ENCODE results near the gene NBAS. TPM values are rescaled to one million over a fixed set of nuclear protein-coding genes. Genes with fewer than 3 reads are reported as not detected.

The NBAS gene
- total and polyA plus RNA-seq, 2 donors (not counting 1 experiment from before 2014, with no cell fraction given) = 27.0 to 124 TPM

DNA sequence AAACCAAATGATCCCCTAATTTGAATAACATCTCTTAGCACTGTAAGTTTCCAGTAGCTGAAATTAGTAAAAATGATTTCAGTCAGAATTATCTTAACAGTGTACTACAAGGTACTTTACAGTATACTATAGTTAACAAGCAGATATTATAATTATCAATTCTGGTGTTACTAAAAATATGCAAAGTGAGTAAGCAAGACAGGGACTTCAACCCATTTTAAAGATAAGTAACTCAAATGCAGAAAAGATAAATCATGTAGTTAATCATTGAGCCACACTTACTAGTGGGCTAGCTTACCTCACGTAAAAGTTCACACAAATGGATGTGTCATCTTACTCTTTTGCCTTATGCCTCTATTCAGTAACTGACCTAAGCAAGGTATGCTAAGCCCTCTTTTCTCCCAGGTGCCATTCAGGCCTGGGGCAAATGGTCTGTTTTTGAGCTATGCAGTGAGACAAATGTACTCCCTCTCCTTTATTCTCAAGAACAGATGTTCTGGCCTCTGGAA is 101.0 kb downstream of the NBAS start:
- TF ChIP-seq EZH2 (IDR thresholded peaks at IDR 0.05; ENCODE audit: low read length, missing control alignments) = no peak
- TF ChIP-seq, protein P1, sequence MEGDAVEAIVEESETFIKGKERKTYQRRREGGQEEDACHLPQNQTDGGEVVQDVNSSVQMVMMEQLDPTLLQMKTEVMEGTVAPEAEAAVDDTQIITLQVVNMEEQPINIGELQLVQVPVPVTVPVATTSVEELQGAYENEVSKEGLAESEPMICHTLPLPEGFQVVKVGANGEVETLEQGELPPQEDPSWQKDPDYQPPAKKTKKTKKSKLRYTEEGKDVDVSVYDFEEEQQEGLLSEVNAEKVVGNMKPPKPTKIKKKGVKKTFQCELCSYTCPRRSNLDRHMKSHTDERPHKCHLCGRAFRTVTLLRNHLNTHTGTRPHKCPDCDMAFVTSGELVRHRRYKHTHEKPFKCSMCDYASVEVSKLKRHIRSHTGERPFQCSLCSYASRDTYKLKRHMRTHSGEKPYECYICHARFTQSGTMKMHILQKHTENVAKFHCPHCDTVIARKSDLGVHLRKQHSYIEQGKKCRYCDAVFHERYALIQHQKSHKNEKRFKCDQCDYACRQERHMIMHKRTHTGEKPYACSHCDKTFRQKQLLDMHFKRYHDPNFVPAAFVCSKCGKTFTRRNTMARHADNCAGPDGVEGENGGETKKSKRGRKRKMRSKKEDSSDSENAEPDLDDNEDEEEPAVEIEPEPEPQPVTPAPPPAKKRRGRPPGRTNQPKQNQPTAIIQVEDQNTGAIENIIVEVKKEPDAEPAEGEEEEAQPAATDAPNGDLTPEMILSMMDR (conservative IDR thresholded peaks at IDR 0.05 in 1 of 2, IDR thresholded peaks at IDR 0.05 in 1 of 2; ENCODE audit: low read depth in 1 of 2, low read length in 2 of 2) = no peak
- no peak overlapping the region for H2AFZ ChIP-seq (ENCODE audit: low read length)
- no peaks in the 10 kb centered on the region for H3K27me3 ChIP-seq (ENCODE audit: control insufficient read depth, insufficient read depth, low read length)
- H3K9ac ChIP-seq (ENCODE audit: insufficient read depth, low read length) = no peak overlapping the region
- H3K79me2 ChIP-seq (ENCODE audit: control insufficient read depth, insufficient read depth, low read length) = no peaks in the 10 kb centered on the region
- DNase-seq (ENCODE audit: low read depth in 2 of 2) = no peak
- no peaks in the 10 kb centered on the region for H3K9me3 ChIP-seq (ENCODE audit: control insufficient read depth, insufficient read depth, low read depth, low read length)
- no peaks in the 10 kb centered on the region for H4K20me1 ChIP-seq (ENCODE audit: control insufficient read depth, extremely low read depth, insufficient read depth, low read length)
- no peak overlapping the region for H3K27ac ChIP-seq (ENCODE audit: insufficient read depth, low read length)
- H3K4me3 ChIP-seq (replicated peaks in 1 of 4; ENCODE audit: control extremely low read depth in 1 of 4, insufficient read depth in 1 of 4, low read depth in 3 of 4, low read length in 4 of 4) = no peak overlapping the region
- no peaks in the 10 kb centered on the region for H3K4me1 ChIP-seq (ENCODE audit: control insufficient read depth, extremely low read depth, insufficient read depth, low read length)
- H3K36me3 ChIP-seq (ENCODE audit: control insufficient read depth, insufficient read depth, low read length) = peaks cover 2% of the 10 kb centered on the region
- H3K4me2 ChIP-seq (ENCODE audit: extremely low read depth, insufficient read depth, low read length) = no peak overlapping the region

DNA sequence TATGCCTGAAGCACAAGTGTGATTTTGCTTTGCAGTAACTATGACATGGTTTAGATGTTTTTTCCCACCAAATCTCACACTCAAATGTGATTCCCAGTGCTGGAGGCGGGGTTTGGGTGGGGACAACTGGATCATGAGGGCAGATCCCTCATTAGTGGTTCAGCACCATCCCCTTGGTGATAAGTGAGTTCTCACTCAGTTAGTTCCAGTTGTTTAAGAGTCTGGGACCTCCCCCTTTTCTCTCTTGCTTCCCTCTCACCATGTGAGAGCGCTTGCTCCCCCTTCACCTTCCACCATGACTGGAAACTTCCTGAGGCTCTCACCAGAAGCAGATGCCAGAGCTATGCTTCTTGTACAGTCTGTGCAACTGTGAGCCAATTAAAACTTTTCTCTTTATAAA is 102.9 kb downstream of the NBAS start:
- H3K9me3 ChIP-seq (ENCODE audit: control insufficient read depth, insufficient read depth, low read depth, low read length) = no peaks in the 10 kb centered on the region
- H2AFZ ChIP-seq (ENCODE audit: low read length) = no peak overlapping the region
- no peaks in the 10 kb centered on the region for H4K20me1 ChIP-seq (ENCODE audit: control insufficient read depth, extremely low read depth, insufficient read depth, low read length)
- no peaks in the 10 kb centered on the region for H3K4me1 ChIP-seq (ENCODE audit: control insufficient read depth, extremely low read depth, insufficient read depth, low read length)
- DNase-seq (ENCODE audit: low read depth in 2 of 2) = no peak
- no peak overlapping the region for H3K9ac ChIP-seq (ENCODE audit: insufficient read depth, low read length)
- peaks cover 2% of the 10 kb centered on the region for H3K36me3 ChIP-seq (ENCODE audit: control insufficient read depth, insufficient read depth, low read length)
- no peaks in the 10 kb centered on the region for H3K27me3 ChIP-seq (ENCODE audit: control insufficient read depth, insufficient read depth, low read length)
- no peak for TF ChIP-seq EZH2 (IDR thresholded peaks at IDR 0.05; ENCODE audit: low read length, missing control alignments)
- TF ChIP-seq, protein P1 (conservative IDR thresholded peaks at IDR 0.05 in 1 of 2, IDR thresholded peaks at IDR 0.05 in 1 of 2; ENCODE audit: low read depth in 1 of 2, low read length in 2 of 2) = no peak
- no peak overlapping the region for H3K4me2 ChIP-seq (ENCODE audit: extremely low read depth, insufficient read depth, low read length)
- H3K79me2 ChIP-seq (ENCODE audit: control insufficient read depth, insufficient read depth, low read length) = no peaks in the 10 kb centered on the region
- no peak overlapping the region for H3K27ac ChIP-seq (ENCODE audit: insufficient read depth, low read length)
- no peak overlapping the region for H3K4me3 ChIP-seq (replicated peaks in 1 of 4; ENCODE audit: control extremely low read depth in 1 of 4, insufficient read depth in 1 of 4, low read depth in 3 of 4, low read length in 4 of 4)

DNA sequence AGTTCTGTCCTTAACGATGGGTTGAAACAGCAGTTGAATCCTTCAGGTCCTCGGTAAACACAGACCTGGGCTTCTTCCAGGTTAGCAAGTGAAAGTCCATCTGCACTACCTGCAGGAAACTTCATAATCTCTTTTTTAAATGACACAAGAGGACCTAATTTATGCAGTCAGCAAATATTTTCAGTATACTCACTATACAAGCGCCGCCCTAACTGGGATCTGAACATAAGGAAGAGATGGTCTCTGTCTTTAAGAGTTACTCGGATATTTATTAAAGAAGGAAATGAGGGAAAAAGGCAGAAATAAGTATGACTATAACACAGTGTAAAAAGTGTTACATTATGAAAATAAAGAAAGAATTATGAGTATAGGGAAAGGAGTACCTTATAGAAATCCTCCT is 103.3 kb downstream of the NBAS start:
- Histone ChIP-seq H3K27ac (ENCODE audit: insufficient read depth, low read length) (no peak overlapping the region), H3K9me3 (ENCODE audit: control insufficient read depth, insufficient read depth, low read depth, low read length) (no peaks in the 10 kb centered on the region), H3K4me2 (ENCODE audit: extremely low read depth, insufficient read depth, low read length) (no peak overlapping the region), H2AFZ (ENCODE audit: low read length) (no peak overlapping the region), H3K4me3 (replicated peaks in 1 of 4; ENCODE audit: control extremely low read depth in 1 of 4, insufficient read depth in 1 of 4, low read depth in 3 of 4, low read length in 4 of 4) (no peak overlapping the region), H3K27me3 (ENCODE audit: control insufficient read depth, insufficient read depth, low read length) (no peaks in the 10 kb centered on the region), H3K36me3 (ENCODE audit: control insufficient read depth, insufficient read depth, low read length) (peaks cover 2% of the 10 kb centered on the region), H4K20me1 (ENCODE audit: control insufficient read depth, extremely low read depth, insufficient read depth, low read length) (no peaks in the 10 kb centered on the region), H3K9ac (ENCODE audit: insufficient read depth, low read length) (no peak overlapping the region), H3K4me1 (ENCODE audit: control insufficient read depth, extremely low read depth, insufficient read depth, low read length) (no peaks in the 10 kb centered on the region), H3K79me2 (ENCODE audit: control insufficient read depth, insufficient read depth, low read length) (no peaks in the 10 kb centered on the region)
- TF ChIP-seq EZH2 (IDR thresholded peaks at IDR 0.05; ENCODE audit: low read length, missing control alignments) = no peak
- TF ChIP-seq, protein P1 (conservative IDR thresholded peaks at IDR 0.05 in 1 of 2, IDR thresholded peaks at IDR 0.05 in 1 of 2; ENCODE audit: low read depth in 1 of 2, low read length in 2 of 2) = no peak
- DNase-seq (ENCODE audit: low read depth in 2 of 2) = no peak
